H1 (cell line): ENCODE measurements around the gene RBM27. TPM values are rescaled to one million over a fixed set of nuclear protein-coding genes. Genes with fewer than 3 reads are reported as not detected.

Experiments
- CTCF ChIA-PET: fragments of 300-600 bp; sonication (Branson Sonifier 250); formaldehyde crosslinking; loops from one replicate; lab custom pipeline; 2021; ENCODE audit not compliant: partially characterized antibody; lab: Charles Lee
- POLR2A ChIA-PET: fragments of 300-600 bp; sonication (Branson Sonifier 250); formaldehyde crosslinking; loops from one replicate; lab custom pipeline; 2021; ENCODE audit warnings: inconsistent platforms; ENCODE audit not compliant: partially characterized antibody; lab: Charles Lee
- DNase-seq, 2 experiments: peaks; one replicate each; pipeline versions ENCODE4 v3.0.0 to v3.0.0-alpha.2; 2010 to 2022; ENCODE audit warnings: low spot score in 2 of 2, low read depth in 1 of 2, mixed read lengths in 1 of 2
- FAIRE-seq: peaks from 2 replicates; lab custom pipeline; 2011; peaks lifted over from hg19 to GRCh38; lab: Jason Lieb, UNC
- H2AFZ ChIP-seq: 2 replicates; pipeline ENCODE4 v1.8.1; 2012; ENCODE audit warnings: low read length, inconsistent platforms
- H2AK5ac ChIP-seq: 2 replicates; pipeline ENCODE4 v1.6.1; 2013; ENCODE audit warnings: low read depth, low read length
- H2BK120ac ChIP-seq: replicated peaks from 2 replicates; pipeline ENCODE3; 2013; ENCODE audit warnings: low read depth, low read length, inconsistent platforms
- H2BK12ac ChIP-seq: 2 replicates; pipeline ENCODE4 v1.6.1; 2013; ENCODE audit warnings: low read depth, low read length
- H2BK15ac ChIP-seq: 2 replicates; pipeline ENCODE4 v1.6.1; 2013; ENCODE audit warnings: low read length
- H2BK20ac ChIP-seq: 2 replicates; pipeline ENCODE4 v1.6.1; 2013; ENCODE audit warnings: low read length
- H2BK5ac ChIP-seq: 2 replicates; pipeline ENCODE4 v1.6.1; 2013; ENCODE audit warnings: low read depth, low read length
- H3K14ac ChIP-seq: 2 replicates; pipeline ENCODE4 v1.6.1; 2013; ENCODE audit warnings: inconsistent platforms; ENCODE audit not compliant: insufficient read length
- H3K18ac ChIP-seq: 2 replicates; pipeline ENCODE4 v1.6.1; 2013; ENCODE audit warnings: low read length; ENCODE audit errors: extremely low read depth
- H3K23ac ChIP-seq: 2 replicates; pipeline ENCODE4 v1.6.1; 2013; ENCODE audit warnings: inconsistent platforms; ENCODE audit not compliant: insufficient read length
- H3K23me2 ChIP-seq: 2 replicates; pipeline ENCODE4 v1.6.1; 2013; ENCODE audit warnings: low read depth, low read length
- H3K27ac ChIP-seq: 2 replicates; pipeline ENCODE4 v1.6.1; 2011; ENCODE audit warnings: low read depth, low read length, inconsistent platforms
- H3K27me3 ChIP-seq, 4 experiments: replicated peaks in 1 of 4; 1 replicate in 1 of 4; 2 replicates in 3 of 4; pipeline versions ENCODE4 v1.6.1 to v1.8.1; 2011 to 2013; ENCODE audit warnings: low read length in 3 of 4, mild to moderate bottlenecking in 3 of 4, inconsistent platforms in 2 of 4, mixed read lengths in 2 of 4, moderate library complexity in 1 of 4; ENCODE audit not compliant: control insufficient read depth in 3 of 4, insufficient read depth in 3 of 4; ENCODE audit errors: extremely low read depth in 1 of 4
- H3K36me3 ChIP-seq, 4 experiments: 2 replicates each; pipeline versions ENCODE4 v1.6.1 to v1.8.1; 2011 to 2013; ENCODE audit warnings: mild to moderate bottlenecking in 4 of 4, low read length in 3 of 4, moderate library complexity in 2 of 4, control low read depth in 1 of 4, inconsistent platforms in 1 of 4; ENCODE audit not compliant: insufficient read depth in 4 of 4, control insufficient read depth in 2 of 4
- H3K4ac ChIP-seq: replicated peaks from 2 replicates; pipeline ENCODE3; 2013; ENCODE audit warnings: low read length, low read depth, mixed read lengths, inconsistent platforms; ENCODE audit not compliant: insufficient read length
- H3K4me1 ChIP-seq, 4 experiments: replicated peaks in 1 of 4; 1 replicate in 1 of 4; 2 replicates in 3 of 4; pipeline versions ENCODE4 v1.6.1 to v1.8.1; 2011 to 2013; ENCODE audit warnings: low read length in 3 of 4, inconsistent platforms in 2 of 4, mixed read lengths in 1 of 4; ENCODE audit not compliant: insufficient read depth in 4 of 4, control insufficient read depth in 3 of 4
- H3K4me2 ChIP-seq, 2 experiments: 2 replicates each; pipeline versions ENCODE4 v1.6.1 to v1.8.1; 2011 to 2013; ENCODE audit warnings: low read depth in 2 of 2, low read length in 2 of 2, control low read depth in 1 of 2, inconsistent platforms in 1 of 2, mild to moderate bottlenecking in 1 of 2; ENCODE audit not compliant: insufficient read depth in 1 of 2
- H3K4me3 ChIP-seq, 4 experiments: fragments of 200-600, 300-600 bp in 1 of 4; sonication (generic), shearing (Covaris generic), sonication (Bioruptor Twin) in 1 of 4; 2 replicates each; pipeline versions ENCODE4 v1.5.1 to v1.8.1; 2011 to 2016; ENCODE audit warnings: low read length in 4 of 4, low read depth in 3 of 4, control low read depth in 2 of 4, inconsistent platforms in 2 of 4, mild to moderate bottlenecking in 2 of 4, mixed read lengths in 1 of 4, moderate library complexity in 1 of 4; ENCODE audit not compliant: insufficient read depth in 2 of 4; ENCODE audit errors: extremely low read depth in 1 of 4
- H3K56ac ChIP-seq: replicated peaks from 2 replicates; pipeline ENCODE3; 2013; ENCODE audit warnings: low read depth, mild to moderate bottlenecking, mixed read lengths, low read length, inconsistent platforms; ENCODE audit not compliant: insufficient read length
- H3K79me1 ChIP-seq: 2 replicates; pipeline ENCODE4 v1.6.1; 2013; ENCODE audit warnings: low read depth, low read length, control low read depth
- H3K79me2 ChIP-seq, 2 experiments: 2 replicates each; pipeline versions ENCODE4 v1.6.1 to v1.8.1; 2012 to 2013; ENCODE audit warnings: low read length in 2 of 2, mild to moderate bottlenecking in 2 of 2, inconsistent platforms in 1 of 2; ENCODE audit not compliant: insufficient read depth in 2 of 2, control insufficient read depth in 1 of 2
- H3K9ac ChIP-seq, 4 experiments: replicated peaks in 1 of 4; 1 replicate in 1 of 4; 2 replicates in 3 of 4; pipeline versions ENCODE4 v1.6.1 to v1.8.1; 2011 to 2013; ENCODE audit warnings: low read depth in 3 of 4, low read length in 3 of 4, control low read depth in 2 of 4, mild to moderate bottlenecking in 2 of 4, moderate library complexity in 2 of 4, inconsistent platforms in 1 of 4; ENCODE audit errors: extremely low read depth in 1 of 4
- H3K9me3 ChIP-seq, 2 experiments: 2 replicates each; pipeline versions ENCODE4 v1.6.1 to v1.8.1; 2012 to 2013; ENCODE audit warnings: mild to moderate bottlenecking in 2 of 2, moderate library complexity in 2 of 2, control low read depth in 1 of 2, inconsistent platforms in 1 of 2, low read depth in 1 of 2, low read length in 1 of 2, mixed read lengths in 1 of 2; ENCODE audit not compliant: insufficient read depth in 2 of 2
- H4K20me1 ChIP-seq, 2 experiments: replicated peaks in 1 of 2; 2 replicates each; pipeline versions ENCODE3 to v1.8.1; 2011 to 2013; ENCODE audit warnings: inconsistent platforms in 2 of 2, low read length in 2 of 2, mild to moderate bottlenecking in 1 of 2; ENCODE audit not compliant: insufficient read depth in 2 of 2, control insufficient read depth in 1 of 2
- H4K5ac ChIP-seq: 2 replicates; pipeline ENCODE4 v1.6.1; 2013; ENCODE audit warnings: low read length, low read depth, mixed read lengths, inconsistent platforms; ENCODE audit not compliant: insufficient read length
- H4K8ac ChIP-seq: 2 replicates; pipeline ENCODE4 v1.8.0; 2013; ENCODE audit warnings: mild to moderate bottlenecking, moderate library complexity, low read length, inconsistent platforms; ENCODE audit not compliant: insufficient read depth; ENCODE audit errors: extremely low read depth
- H4K91ac ChIP-seq: replicated peaks from 2 replicates; pipeline ENCODE3; 2013; ENCODE audit warnings: low read length, mixed read lengths, inconsistent platforms; ENCODE audit not compliant: insufficient read length
- CREB1 ChIP-seq: IDR thresholded peaks from 2 replicates; pipeline ENCODE4 v1.6.1; 2012; ENCODE audit warnings: inconsistent platforms
- EP300 ChIP-seq, 2 experiments: IDR thresholded peaks; 1 replicate in 1 of 2; 2 replicates in 1 of 2; pipeline ENCODE4 v1.6.1; 2011 to 2012; ENCODE audit warnings: low read depth in 2 of 2, low read length in 2 of 2, mild to moderate bottlenecking in 2 of 2, borderline replicate concordance in 1 of 2, inconsistent platforms in 1 of 2, moderate library complexity in 1 of 2
- GTF2F1 ChIP-seq: IDR thresholded peaks from 2 replicates; pipeline ENCODE4 v1.6.1; 2012; ENCODE audit warnings: low read depth, low read length, improper control_type of control experiment, borderline replicate concordance
- HDAC6 ChIP-seq: IDR thresholded peaks from one replicate; pipeline ENCODE4 v1.7.1; 2012; ENCODE audit warnings: low read depth, mild to moderate bottlenecking, inconsistent platforms, low read length, moderate library complexity
- JUND ChIP-seq: IDR thresholded peaks from 2 replicates; pipeline ENCODE4 v1.6.1; 2011; ENCODE audit warnings: mild to moderate bottlenecking, improper control_type of control experiment, low read length
- POLR2A ChIP-seq, 2 experiments: IDR thresholded peaks; 1 replicate in 1 of 2; 2 replicates in 1 of 2; pipeline ENCODE4 v1.6.1; 2011; ENCODE audit warnings: low read depth in 2 of 2, low read length in 2 of 2, mild to moderate bottlenecking in 2 of 2; ENCODE audit errors: control extremely low read depth in 1 of 2
- POU5F1 ChIP-seq: IDR thresholded peaks from 2 replicates; pipeline ENCODE4 v1.6.1; 2011; ENCODE audit warnings: low read depth, mild to moderate bottlenecking, low read length, moderate library complexity
- RFX5 ChIP-seq: IDR thresholded peaks from 2 replicates; pipeline ENCODE4 v1.6.1; 2011; ENCODE audit warnings: low read depth, low read length, improper control_type of control experiment, borderline replicate concordance
- SIN3A ChIP-seq, 2 experiments: IDR thresholded peaks in 1 of 2; conservative IDR thresholded peaks in 1 of 2; 2 replicates each; pipeline ENCODE4 v1.6.1; 2011 to 2012; ENCODE audit warnings: low read length in 2 of 2, improper control_type of control experiment in 1 of 2, low read depth in 1 of 2, mild to moderate bottlenecking in 1 of 2
- SIRT6 ChIP-seq: IDR thresholded peaks from one replicate; pipeline ENCODE4 v1.7.1; 2012; ENCODE audit warnings: low read length, inconsistent platforms
- SP4 ChIP-seq: IDR thresholded peaks from 2 replicates; pipeline ENCODE4 v1.6.1; 2012; ENCODE audit warnings: low read length, inconsistent platforms
- TAF7 ChIP-seq: optimal IDR thresholded peaks from 2 replicates; pipeline ENCODE3; 2011; ENCODE audit warnings: low read depth, mild to moderate bottlenecking, inconsistent platforms, low read length, moderate library complexity, borderline replicate concordance
- TBP ChIP-seq: IDR thresholded peaks from 2 replicates; pipeline ENCODE4 v1.6.1; 2011; ENCODE audit warnings: low read depth, low read length, improper control_type of control experiment
- WGBS, 2 experiments: shearing (Covaris generic) in 1 of 2; methylation state at CpG; one replicate each; pipeline versions ENCODE4 v1.1.6 to v1.1.7; 2013 to 2015; ENCODE audit warnings: low lambda C conversion rate in 2 of 2, mixed read lengths in 2 of 2, inconsistent platforms in 1 of 2, low coverage in 1 of 2, missing lambda C conversion rate in 1 of 2; ENCODE audit not compliant: insufficient replicate concordance in 2 of 2, insufficient coverage in 1 of 2, insufficient read length in 1 of 2; ENCODE audit errors: extremely low coverage in 1 of 2, missing lambda C conversion rate in 1 of 2; 5-methylcytosine and 5-hydroxymethylcytosine counted together
- polyA plus RNA-seq, 7 experiments: library from polyadenylated mRNA; depleted of rRNA in 3 of 7; stranded (reverse) in 5 of 7; unstranded in 2 of 7; fragments of >200 nt in 5 of 7; fragments of 200-250 nt in 2 of 7; gene quantifications; 1 replicate in 5 of 7; 2 replicates in 1 of 7; 4 replicates in 1 of 7; pipeline versions ENCODE4 v1.2.1 to v1.2.3, GENCODE V29; 2011 to 2013; ENCODE audit warnings: missing spikeins in 2 of 7, mixed read lengths in 2 of 7
- total RNA-seq: library from RNA; stranded (reverse); fragmentation: NEBNext Ultra II Directional; extraction: Animal tissue kit (Norgen Biotek cat#: 25700); gene quantifications from 2 replicates; pipeline ENCODE4 v1.2.1, GENCODE V29; 2021

RBM27 gene
- total and polyA plus RNA-seq, 2 of the 8 experiments (the other 6 are each of a cell fraction or from before 2014, with no cell fraction given), result 13.1 to 42.9 TPM

DNA sequence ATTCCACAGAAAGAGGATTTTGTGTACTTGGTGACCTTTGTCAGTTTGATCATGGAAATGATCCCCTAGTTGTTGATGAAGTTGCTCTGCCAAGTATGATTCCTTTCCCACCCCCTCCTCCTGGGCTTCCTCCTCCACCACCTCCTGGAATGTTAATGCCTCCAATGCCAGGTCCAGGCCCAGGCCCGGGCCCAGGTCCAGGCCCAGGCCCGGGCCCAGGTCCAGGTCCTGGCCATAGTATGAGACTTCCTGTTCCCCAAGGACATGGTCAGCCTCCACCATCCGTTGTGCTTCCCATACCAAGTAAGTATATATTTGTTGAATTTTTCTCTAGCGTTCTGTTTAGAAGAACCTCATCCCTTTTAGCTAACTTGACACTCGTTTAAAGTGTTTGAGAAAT lies 30.0 kb downstream of the RBM27 start:
- Histone ChIP-seq H3K79me2 (no peaks in the 10 kb centered on the region), H3K4me3 (no peak overlapping the region), H2AFZ (no peak overlapping the region), H2BK120ac (no peak overlapping the region), H3K9ac (no peak overlapping the region), H3K4me1 (no peaks in the 10 kb centered on the region), H3K36me3 (peaks cover 3 to 82% (median 38%) of the 10 kb centered on the region in 4 experiments), H3K27ac (no peak overlapping the region), H3K9me3 (no peaks in the 10 kb centered on the region), H3K56ac (no peak overlapping the region), H2BK20ac (no peak overlapping the region), H3K23me2 (no peaks in the 10 kb centered on the region), H3K4ac (no peak overlapping the region), H3K4me2 (no peak overlapping the region), H4K5ac (no peak overlapping the region), H3K23ac (no peak overlapping the region), H4K91ac (no peak overlapping the region), H2BK15ac (no peak overlapping the region), H4K8ac (no peak overlapping the region; the same call in 1 of the 2 replicates), H3K79me1 (no peaks in the 10 kb centered on the region), H2BK12ac (no peak overlapping the region), H3K14ac (no peak overlapping the region), H2BK5ac (no peak overlapping the region), H2AK5ac (no peak overlapping the region), H4K20me1 (peaks cover 2% of the 10 kb centered on the region in 2 experiments), H3K27me3 (no peaks in the 10 kb centered on the region), H3K18ac (no peak overlapping the region)
- DNase-seq (no peak), FAIRE-seq (no peak)
- CTCF ChIA-PET, result no interaction called here
- TF ChIP-seq HDAC6 (no peak), EP300 (IDR thresholded peaks at IDR 0.05; ENCODE audit: borderline replicate concordance in 1 of 2, low read depth in 2 of 2, low read length in 2 of 2) (no peak), CREB1 (no peak), POLR2A (IDR thresholded peaks at IDR 0.05; ENCODE audit: control extremely low read depth in 1 of 2, low read depth in 2 of 2, low read length in 2 of 2) (no peak), TAF7 (no peak), GTF2F1 (no peak), TBP (no peak), RFX5 (no peak), JUND (no peak), SIRT6 (no peak), SP4 (no peak), SIN3A (conservative IDR thresholded peaks at IDR 0.05 in 1 of 2, IDR thresholded peaks at IDR 0.05 in 1 of 2; ENCODE audit: low read depth in 1 of 2, low read length in 2 of 2) (no peak), POU5F1 (no peak)
- POLR2A ChIA-PET, result no interaction called here
- 97% methylated on average over 5 of the region's 5 CpGs; no CpG with 5 or more reads in 1 of the 2 experiments for WGBS, 2 experiments
